MM.1S (cell line): ENCODE measurements around the gene DDB1.

Source experiments
- EZH2 ChIP-seq: fragments of 300-600 bp; sonication (generic); optimal IDR thresholded peaks from 2 replicates; pipeline ENCODE3; 2017; ENCODE audit warnings: low read depth, mild to moderate bottlenecking, antibody characterized with exemption, low read length, mixed read lengths
- EZH2phosphoT487 ChIP-seq: fragments of 300-600 bp; sonication (generic); IDR thresholded peaks from 2 replicates; pipeline ENCODE4 v1.6.1; 2018; ENCODE audit warnings: antibody characterized with exemption, low read length
- TF ChIP-seq, protein P1 (sequence below): fragments of 300-600 bp; sonication (generic); IDR thresholded peaks from 2 replicates; pipeline ENCODE4 v1.5.1; 2016; ENCODE audit warnings: antibody characterized with exemption, low read length, mixed read lengths

- TF ChIP-seq, protein P1, sequence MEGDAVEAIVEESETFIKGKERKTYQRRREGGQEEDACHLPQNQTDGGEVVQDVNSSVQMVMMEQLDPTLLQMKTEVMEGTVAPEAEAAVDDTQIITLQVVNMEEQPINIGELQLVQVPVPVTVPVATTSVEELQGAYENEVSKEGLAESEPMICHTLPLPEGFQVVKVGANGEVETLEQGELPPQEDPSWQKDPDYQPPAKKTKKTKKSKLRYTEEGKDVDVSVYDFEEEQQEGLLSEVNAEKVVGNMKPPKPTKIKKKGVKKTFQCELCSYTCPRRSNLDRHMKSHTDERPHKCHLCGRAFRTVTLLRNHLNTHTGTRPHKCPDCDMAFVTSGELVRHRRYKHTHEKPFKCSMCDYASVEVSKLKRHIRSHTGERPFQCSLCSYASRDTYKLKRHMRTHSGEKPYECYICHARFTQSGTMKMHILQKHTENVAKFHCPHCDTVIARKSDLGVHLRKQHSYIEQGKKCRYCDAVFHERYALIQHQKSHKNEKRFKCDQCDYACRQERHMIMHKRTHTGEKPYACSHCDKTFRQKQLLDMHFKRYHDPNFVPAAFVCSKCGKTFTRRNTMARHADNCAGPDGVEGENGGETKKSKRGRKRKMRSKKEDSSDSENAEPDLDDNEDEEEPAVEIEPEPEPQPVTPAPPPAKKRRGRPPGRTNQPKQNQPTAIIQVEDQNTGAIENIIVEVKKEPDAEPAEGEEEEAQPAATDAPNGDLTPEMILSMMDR = no peak
- TF ChIP-seq EZH2phosphoT487 (no peak), EZH2 (no peak)
Measured at GRCh38 chr11:61345954-61346843, 13.3 kb upstream of the DDB1 start.
